SK-N-SH (cell line): Measurements from ENCODE around the gene NUP50.

Source experiments
- CHD2 ChIP-seq: fragments of 150-350 bp; IDR thresholded peaks from 2 replicates; pipeline ENCODE4 v1.6.1; 2018; ENCODE audit warnings: low read length; ENCODE audit not compliant: partially characterized antibody
- EZH2phosphoT487 ChIP-seq: fragments of 200-600 bp; sonication (generic); IDR thresholded peaks from 2 replicates; pipeline ENCODE4 v1.6.1; 2017; ENCODE audit warnings: low read depth, mixed run types, mild to moderate bottlenecking, antibody characterized with exemption, moderate library complexity, borderline replicate concordance
- FOXJ3 ChIP-seq: sonication (generic); formaldehyde crosslinking; IDR thresholded peaks from 2 replicates; pipeline ENCODE4 v1.5.1; 2020; ENCODE audit warnings: mild to moderate bottlenecking, missing genetic modification reagents
- TF ChIP-seq, protein P1 (sequence below): fragments of 200-600 bp; sonication (generic); IDR thresholded peaks from 2 replicates; pipeline ENCODE4 v1.6.1; 2017; ENCODE audit warnings: antibody characterized with exemption, mild to moderate bottlenecking, moderate library complexity
- TF ChIP-seq, protein P2 (sequence below): IDR thresholded peaks from 2 replicates; pipeline ENCODE4 v1.4.0; 2012; ENCODE audit warnings: low read depth, borderline replicate concordance

- TF ChIP-seq CHD2 (no peak), FOXJ3 (CRISPR knock-in tag) (no peak), EZH2phosphoT487 (no peak)
- TF ChIP-seq, protein P1, sequence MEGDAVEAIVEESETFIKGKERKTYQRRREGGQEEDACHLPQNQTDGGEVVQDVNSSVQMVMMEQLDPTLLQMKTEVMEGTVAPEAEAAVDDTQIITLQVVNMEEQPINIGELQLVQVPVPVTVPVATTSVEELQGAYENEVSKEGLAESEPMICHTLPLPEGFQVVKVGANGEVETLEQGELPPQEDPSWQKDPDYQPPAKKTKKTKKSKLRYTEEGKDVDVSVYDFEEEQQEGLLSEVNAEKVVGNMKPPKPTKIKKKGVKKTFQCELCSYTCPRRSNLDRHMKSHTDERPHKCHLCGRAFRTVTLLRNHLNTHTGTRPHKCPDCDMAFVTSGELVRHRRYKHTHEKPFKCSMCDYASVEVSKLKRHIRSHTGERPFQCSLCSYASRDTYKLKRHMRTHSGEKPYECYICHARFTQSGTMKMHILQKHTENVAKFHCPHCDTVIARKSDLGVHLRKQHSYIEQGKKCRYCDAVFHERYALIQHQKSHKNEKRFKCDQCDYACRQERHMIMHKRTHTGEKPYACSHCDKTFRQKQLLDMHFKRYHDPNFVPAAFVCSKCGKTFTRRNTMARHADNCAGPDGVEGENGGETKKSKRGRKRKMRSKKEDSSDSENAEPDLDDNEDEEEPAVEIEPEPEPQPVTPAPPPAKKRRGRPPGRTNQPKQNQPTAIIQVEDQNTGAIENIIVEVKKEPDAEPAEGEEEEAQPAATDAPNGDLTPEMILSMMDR, result no peak
- TF ChIP-seq, protein P2, sequence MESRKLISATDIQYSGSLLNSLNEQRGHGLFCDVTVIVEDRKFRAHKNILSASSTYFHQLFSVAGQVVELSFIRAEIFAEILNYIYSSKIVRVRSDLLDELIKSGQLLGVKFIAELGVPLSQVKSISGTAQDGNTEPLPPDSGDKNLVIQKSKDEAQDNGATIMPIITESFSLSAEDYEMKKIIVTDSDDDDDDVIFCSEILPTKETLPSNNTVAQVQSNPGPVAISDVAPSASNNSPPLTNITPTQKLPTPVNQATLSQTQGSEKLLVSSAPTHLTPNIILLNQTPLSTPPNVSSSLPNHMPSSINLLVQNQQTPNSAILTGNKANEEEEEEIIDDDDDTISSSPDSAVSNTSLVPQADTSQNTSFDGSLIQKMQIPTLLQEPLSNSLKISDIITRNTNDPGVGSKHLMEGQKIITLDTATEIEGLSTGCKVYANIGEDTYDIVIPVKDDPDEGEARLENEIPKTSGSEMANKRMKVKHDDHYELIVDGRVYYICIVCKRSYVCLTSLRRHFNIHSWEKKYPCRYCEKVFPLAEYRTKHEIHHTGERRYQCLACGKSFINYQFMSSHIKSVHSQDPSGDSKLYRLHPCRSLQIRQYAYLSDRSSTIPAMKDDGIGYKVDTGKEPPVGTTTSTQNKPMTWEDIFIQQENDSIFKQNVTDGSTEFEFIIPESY, result no peak
Measured at GRCh38 chr22:45224331-45224730, 60.6 kb downstream of the NUP50 start.
